ENCODE results near the gene TNIK.
"Not testable (repeated sequence)": the region's sequence is repeated elsewhere in the genome, so short reads cannot be mapped to it uniquely, and the experiment has no call there.

The TNIK gene

GRCh38 chr3:171155122-171155700 lies 305.0 kb downstream of the TNIK start:
- DNase-seq: no peak

- no peak for DNase-seq
Observed at GRCh38 chr3:171150945-171151344, 309.3 kb downstream of the TNIK start.

DNA sequence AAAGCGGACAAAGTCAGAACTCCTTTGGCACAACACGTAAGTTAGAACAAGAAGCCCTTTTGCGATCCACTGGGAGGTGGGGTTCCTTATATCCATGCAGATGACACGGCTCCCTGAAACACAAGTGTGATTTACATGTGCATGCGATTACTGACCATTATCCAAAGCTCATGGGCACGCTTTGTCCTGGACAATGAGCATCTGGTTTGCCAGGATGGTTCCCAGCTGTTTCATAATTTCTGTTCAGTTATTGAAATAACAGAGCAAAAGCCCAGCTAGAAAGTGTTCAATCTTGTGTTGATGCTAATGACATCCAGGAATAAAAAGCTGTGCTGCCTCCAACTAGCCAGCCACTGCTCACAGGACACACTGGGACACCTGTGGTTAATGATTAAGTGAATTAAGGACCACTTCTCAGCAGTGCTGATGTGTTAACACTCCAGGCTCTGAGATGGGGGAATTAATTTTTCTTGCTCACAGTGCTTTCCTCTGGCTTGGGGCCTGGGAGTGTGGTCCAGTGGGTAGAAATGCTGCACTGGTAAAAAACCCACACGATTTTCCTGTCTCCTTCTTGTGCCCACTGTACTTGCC lies 310.6 kb downstream of the TNIK start:
- DNase-seq: no peak

DNA sequence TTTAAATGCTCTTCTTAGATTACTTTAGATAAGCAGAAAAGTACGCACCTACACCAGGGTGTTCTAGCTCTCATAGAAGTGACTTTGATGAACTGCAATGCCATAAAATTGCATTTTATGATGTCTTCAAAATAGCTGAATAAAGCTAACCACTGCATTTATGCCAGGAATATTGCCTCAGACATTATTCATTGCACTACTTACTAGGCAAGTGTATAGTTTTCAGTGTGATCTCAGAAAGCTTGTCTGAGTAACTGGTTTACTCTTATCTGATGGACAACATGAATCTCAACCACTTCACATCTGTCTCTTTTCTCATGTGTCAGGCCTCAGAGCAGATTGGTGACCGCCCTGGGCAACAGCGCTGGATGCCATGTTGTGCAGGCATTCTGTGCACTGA lies 314.4 kb downstream of the TNIK start:
- DNase-seq: no peak

- no peak for DNase-seq
Observed at GRCh38 chr3:171142985-171143384, 317.2 kb downstream of the TNIK start.

DNA sequence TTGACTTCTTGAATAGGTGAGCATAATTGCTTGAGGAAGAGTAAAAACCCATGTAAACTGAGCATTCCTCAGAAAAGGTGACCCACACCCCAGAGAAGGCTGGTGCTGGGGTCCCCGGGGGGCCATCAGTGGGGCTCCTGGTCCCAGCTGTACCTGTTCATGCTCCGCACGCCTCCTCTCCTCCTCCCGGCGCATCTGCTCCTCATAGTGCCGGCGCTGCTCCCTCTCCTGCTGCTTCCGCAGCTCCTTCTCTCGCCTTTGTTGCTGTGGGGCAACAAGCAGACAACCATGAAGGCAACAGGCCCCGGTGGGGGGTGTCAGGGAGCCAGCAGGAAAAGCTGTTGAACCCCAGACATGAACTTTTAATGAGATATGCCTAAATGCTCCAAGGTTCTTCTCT lies 320.0 kb downstream of the TNIK start:
- no peak for DNase-seq

DNA sequence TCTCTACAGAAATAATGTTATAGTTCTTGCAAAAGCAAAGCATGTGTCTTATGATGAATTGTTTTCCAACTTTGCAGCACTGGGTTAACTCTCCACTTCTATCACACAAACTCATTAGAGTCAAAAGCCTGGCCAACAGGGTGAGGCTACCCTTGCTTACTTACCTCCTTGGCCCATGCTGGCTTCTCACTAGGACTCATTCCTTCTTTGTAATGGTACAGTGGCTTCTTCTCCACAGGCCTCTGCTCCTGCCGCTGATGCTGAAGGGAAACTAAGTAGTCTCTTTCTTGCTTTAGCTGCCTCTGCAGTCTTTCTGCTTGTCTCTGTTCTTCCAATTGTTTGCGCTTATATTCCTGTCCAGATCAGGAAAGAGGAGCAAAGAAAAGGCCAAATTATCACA lies 322.2 kb downstream of the TNIK start:
- DNase-seq: no peak

GRCh38 chr3:171135549-171135948 lies 324.7 kb downstream of the TNIK start:
- DNase-seq: no peak

- DNase-seq: no peak
Observed at GRCh38 chr3:171133796-171134569, 326.2 kb downstream of the TNIK start.

DNA sequence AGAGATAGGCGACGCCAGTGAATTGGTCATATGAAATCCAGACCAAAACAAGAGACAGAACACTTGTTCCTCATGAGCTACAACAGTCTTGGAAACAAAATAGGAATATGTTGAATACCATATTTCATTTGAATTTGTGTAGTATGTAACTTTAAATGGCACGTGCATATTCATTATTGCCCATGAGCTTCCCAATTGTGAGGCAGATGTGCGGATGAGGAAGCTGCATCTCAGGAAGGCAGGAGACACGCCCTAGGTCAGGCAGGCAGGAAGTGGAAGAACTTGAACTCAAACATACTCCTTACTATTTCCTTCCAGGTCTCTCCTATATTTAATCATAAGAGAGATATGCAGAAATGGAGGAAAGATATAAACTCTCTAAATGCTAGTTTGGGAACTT lies 326.9 kb downstream of the TNIK start:
- no peak for DNase-seq

- DNase-seq: no peak
Observed at GRCh38 chr3:171132873-171133272, 327.3 kb downstream of the TNIK start.

- DNase-seq: no peak
Observed at GRCh38 chr3:171129827-171130226, 330.4 kb downstream of the TNIK start.

GRCh38 chr3:171127611-171128010 lies 332.6 kb downstream of the TNIK start:
- no peak for DNase-seq

- DNase-seq: no peak
Observed at GRCh38 chr3:171126478-171127209, 333.6 kb downstream of the TNIK start.

GRCh38 chr3:171125010-171125409 lies 335.2 kb downstream of the TNIK start:
- DNase-seq: no peak

DNA sequence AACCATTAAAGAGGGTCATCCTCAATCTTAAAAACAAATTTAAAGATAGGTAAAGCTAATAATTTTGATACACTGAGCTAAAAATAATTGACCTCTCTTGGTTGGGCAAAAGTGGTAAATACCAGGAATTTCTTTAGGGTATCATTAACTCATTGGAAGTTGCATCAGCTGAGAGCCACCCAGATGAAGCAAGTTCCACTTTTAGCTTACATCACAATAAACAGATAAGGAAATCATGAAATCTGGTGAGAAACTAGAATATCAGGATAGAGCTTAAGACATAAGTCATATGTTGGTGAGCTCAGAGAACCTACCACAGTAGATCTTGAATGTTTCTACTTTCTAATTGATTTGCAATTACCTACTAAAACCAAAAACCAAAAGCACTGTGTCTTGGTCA lies 336.3 kb downstream of the TNIK start:
- DNase-seq: no peak

DNA sequence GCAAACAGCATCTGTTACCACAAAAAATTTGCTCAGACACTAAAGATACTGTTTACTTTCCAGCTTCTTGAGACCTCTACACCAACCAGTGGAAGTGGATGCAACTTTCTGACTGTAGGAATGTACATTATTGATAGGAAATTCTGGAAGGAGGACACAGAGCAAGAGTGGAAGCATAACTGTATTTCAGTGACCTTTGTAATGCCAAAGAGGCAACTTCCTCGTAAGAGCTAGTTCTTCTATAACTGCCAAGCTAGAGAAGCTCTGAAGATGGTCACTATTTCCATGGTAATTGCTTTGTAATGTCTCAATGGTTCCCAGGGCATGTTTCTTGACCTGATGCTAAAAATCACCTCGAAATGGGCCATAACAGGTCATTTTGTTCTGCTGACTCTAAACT lies 337.3 kb downstream of the TNIK start:
- DNase-seq: no peak

DNA sequence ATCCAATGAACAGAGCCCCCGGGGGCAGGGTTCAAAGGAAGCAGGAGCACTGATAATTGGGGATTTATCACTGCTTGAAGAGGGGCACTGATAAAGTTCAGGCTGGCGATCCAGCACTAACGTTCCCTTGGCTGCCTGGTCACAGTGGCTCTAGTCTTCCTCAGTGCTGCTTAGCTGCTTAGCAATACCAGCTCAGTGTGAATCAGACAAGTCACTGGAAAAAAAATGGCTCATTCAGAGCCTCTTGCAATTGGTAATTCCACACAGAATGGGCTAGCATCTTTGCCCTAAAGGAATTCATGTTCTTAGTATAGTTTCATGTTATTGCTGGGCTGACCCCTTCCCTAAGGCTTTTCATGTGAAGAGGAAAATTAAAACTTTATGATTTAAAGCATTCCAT lies 338.0 kb downstream of the TNIK start:
- DNase-seq: no peak

DNA sequence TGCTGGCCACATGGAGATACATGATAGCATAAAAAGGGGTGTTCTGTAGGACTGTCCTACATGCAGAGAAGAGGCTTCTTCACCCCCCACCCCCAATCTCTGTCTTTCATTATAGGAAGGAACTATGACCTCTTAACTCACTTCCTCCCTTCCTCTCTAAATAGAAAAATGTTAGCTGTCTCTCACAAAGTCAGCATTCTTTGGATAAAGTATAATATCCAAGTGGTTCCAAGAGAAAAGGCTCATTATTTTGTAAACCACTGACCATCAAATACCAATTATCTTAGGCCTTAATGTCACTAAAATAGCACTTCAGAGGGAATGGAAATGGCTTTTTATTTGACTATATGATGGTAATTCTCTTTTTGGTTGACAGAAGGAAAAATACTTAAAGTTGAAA lies 338.4 kb downstream of the TNIK start:
- no peak for DNase-seq

GRCh38 chr3:171119402-171119801 lies 340.8 kb downstream of the TNIK start:
- not testable (repeated sequence) for DNase-seq

- not testable (repeated sequence) for DNase-seq
Observed at GRCh38 chr3:171118993-171119392, 341.2 kb downstream of the TNIK start.

- DNase-seq: no peak
Observed at GRCh38 chr3:171116824-171117395, 343.3 kb downstream of the TNIK start.

DNA sequence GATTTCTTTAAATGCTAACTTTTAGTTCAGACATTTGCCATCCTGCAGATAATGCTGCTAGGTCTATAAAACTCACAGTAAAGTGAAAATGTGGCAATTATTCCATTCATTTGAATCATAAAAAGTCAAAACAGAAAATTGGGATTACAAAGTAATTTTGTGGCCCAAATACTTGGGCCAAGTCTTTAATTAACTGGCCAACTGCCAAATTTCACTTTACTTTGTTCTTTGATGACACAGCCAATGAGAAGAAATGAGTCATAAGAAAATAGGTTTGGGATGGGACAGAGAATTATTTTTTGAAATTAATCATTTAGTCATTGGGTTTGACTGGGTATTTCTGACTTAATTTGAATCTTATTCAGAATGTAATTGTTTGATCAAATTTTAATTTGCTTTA lies 343.8 kb downstream of the TNIK start:
- DNase-seq: no peak

All from CD4-positive, alpha-beta T cell treated with Interleukin-12 subunit alpha and Interleukin-12 subunit beta, for 1 hour (primary cell).